GM12801 (cell line): ENCODE results near the gene TMEM94.

Experiments used
- CTCF ChIP-seq: IDR thresholded peaks from one replicate; pipeline ENCODE4 v1.5.1; 2011; ENCODE audit warnings: control low read depth; ENCODE audit not compliant: insufficient read length; ENCODE audit errors: extremely low read depth

TMEM94 gene

GRCh38 chr17:75508931-75509361 is 52.5 kb downstream of the TMEM94 start:
- no peak for TF ChIP-seq CTCF

DNA sequence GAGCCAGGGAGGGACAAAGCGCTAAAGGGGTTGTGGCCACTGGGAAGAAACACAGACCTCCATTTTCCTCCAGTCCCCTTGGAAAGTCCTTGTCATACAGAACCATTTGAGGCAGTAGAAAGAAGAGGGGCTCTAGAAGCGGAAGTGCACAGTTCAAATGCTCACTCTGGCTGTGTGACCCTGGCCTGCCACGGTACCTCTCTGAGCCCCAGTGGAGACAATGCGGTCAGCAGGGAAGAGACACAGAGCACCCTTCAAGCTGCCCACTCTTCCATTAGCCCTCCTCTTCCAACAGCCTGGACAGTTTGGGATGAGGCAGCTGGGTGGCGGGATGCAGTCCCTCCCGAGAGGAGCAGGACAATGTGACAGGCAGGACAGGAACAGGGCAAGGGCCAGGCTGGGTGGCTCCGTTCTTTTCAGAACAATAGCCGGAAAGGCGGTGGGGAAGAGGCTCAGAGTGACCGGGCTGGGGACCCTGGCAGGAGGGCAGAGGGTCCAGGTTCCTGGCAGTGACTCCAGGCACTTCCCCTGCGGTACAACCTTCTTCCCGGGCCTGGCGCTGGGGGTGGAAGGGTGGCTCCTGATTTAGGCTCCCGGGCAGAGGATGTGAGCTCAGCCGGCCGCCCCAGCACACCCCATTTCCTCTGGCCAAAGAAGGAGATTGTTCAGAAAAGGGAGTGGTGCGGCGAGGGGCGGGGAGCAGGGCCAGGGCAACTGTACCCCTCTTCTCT is 53.3 kb downstream of the TMEM94 start:
- no peak for TF ChIP-seq CTCF

GRCh38 chr17:75511270-75511609 is 54.8 kb downstream of the TMEM94 start:
- no peak for TF ChIP-seq CTCF

DNA sequence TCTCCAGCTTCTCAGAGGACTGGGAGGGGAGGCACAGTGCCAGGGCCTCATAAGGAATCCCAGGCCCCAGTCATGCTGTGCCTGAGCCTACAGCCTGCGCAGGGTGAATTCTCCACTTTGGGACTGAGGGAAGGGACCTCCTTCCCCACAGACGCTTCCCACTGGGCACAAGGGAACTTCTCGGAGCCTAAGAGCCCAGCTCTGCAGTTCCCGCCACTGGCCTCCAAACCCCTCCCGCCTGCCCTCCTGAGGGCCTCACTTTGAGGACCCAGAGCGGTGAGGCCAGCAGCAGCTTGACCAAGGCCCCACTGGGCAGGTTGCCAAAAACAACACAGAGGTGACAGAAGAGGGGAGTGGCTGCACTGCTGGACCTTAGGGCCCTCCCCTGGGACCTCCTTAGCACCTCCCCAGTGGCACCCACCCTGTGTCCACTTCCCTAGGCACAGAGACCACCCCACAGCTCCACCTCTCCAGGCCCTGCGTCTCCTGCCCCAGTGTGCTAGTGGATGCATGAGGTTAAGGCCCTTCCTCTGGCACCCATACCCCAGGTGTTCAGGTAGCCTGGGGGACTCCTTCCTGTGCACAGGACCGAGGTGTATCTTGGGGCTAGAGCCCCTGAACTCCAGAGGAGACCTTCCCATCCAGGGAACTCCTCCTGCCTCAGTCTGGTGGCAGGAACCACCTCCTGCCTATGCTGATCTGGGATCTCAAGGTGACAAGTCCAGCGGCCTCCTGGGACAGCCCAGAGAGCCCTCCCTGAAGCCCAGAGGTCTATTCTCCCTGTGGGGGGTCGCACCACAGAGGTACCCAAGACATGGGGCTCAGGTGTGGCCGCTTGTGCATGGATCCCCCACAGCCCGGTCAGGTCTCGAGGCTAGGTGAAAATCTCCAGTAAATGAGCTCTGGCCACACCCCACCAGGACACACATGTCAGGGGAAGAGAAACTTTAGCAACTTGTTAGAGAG is 55.5 kb downstream of the TMEM94 start:
- no peak for TF ChIP-seq CTCF

DNA sequence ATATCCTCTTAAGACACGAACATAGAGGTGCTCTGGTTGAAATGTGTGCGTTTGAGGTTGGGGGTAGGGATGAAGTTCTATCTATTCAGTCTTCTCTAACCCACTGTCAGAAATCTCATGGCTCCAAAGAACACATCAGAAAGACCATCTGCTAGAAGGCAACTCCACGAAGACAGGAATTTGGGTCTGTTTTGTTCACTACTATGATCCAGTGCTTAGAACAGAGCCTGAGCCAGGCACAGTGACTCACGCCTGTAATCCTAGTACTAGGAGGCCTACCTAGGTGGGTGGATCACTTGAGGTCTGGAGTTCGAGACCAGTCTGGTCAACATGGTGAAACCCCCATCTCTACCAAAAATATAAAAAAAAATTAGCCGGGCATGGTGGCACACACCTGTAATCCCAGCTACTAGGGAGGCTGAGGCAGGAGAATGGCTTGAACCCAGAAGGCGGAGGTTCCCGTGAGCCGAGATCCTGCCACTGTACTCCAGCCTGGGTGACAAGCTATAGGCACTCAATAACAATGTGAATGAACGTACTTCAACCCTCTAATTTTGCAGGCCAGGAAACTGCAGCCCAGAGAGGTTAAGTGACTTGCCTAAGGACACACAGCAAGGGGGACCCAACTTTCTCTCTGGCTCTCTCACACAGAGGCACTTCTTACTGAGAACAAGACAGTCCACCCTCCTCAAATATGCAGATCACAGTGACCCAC is 56.6 kb downstream of the TMEM94 start:
- TF ChIP-seq CTCF = no peak

DNA sequence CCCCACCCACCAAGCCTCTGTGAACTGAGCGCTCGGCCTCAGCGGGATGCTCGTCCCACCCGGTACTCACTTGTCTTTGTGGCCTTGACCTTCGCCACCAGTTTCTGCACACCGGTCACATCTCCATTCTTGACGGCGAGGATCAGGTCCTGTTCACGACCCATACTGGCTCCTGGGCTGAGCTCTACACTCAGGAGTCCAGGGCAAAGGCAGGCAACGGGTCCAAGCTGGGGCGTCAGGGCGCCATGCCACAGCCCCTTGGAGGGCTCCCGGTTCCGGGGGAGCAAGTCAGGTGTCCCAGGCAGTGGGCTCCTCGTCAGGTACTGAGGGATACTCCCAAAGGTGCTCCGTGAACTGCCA is 57.2 kb downstream of the TMEM94 start:
- TF ChIP-seq CTCF = no peak

DNA sequence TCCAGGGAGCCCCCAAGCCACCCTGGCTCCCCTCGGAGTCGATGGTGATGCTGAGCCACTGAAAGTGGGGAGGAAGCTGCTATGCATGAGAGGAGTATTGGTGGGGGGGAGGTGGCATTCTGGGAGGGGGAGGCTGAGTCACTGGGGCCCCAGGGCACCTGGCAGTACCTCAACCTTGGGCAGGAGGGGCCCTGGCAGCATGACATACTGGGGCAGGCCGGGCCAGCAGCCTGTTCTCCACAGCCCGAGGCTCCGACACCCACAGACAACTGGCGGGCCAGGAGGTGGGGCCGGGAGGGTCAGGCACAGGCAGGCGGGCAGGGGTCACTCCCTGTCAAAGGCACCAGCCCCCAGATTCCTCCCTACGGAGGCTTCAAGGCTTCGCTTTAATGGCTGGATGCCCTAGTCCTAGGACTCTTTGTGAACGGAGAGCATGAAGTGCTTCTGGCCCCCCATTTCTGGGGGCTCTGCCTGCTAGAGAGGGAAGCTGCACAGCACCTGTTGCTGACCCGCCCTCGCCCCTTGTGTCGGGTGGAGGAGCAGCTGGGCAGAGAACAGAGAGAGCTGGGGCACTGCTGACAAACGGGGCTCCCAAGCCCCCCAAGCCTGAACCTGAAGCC is 58.0 kb downstream of the TMEM94 start:
- TF ChIP-seq CTCF = no peak
